ENCODE results near the gene NUP160.

DNA sequence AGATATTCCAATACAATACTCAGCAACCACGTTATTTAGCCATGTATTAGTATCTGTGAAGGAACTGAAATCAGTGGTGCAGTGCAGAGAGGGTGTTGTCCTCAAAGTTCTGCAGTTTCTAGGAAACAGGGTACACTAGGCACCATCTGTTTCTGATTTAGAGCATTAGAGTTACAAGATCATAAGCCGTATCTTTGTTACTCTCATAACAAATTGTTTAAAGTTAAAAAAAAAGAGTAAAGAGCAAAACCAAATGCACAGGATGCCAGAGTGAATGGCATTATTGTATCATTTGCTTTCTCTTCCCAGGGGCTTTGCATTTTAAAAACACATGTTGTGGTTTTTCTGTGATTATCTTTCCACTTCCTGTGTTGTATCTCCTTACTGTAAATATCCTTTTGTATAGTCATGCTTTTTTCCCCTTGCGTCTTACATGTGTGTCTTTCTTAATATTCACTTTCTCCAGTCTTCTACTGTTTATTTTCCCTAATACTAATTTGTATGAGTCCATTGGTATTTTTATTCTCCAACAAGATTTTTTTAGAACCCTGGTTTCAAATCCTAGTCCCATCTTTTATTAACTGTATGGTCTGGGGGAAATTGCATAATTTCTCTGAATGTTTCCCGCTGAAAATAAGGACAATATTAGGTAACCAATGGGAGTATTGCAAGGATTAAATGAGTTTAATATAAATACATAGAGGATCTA lies 15.2 kb upstream of the NUP160 start:
- TF ChIP-seq, protein P1, sequence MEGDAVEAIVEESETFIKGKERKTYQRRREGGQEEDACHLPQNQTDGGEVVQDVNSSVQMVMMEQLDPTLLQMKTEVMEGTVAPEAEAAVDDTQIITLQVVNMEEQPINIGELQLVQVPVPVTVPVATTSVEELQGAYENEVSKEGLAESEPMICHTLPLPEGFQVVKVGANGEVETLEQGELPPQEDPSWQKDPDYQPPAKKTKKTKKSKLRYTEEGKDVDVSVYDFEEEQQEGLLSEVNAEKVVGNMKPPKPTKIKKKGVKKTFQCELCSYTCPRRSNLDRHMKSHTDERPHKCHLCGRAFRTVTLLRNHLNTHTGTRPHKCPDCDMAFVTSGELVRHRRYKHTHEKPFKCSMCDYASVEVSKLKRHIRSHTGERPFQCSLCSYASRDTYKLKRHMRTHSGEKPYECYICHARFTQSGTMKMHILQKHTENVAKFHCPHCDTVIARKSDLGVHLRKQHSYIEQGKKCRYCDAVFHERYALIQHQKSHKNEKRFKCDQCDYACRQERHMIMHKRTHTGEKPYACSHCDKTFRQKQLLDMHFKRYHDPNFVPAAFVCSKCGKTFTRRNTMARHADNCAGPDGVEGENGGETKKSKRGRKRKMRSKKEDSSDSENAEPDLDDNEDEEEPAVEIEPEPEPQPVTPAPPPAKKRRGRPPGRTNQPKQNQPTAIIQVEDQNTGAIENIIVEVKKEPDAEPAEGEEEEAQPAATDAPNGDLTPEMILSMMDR (IDR thresholded peaks at IDR 0.05): no peak
- TF ChIP-seq POLR2AphosphoS5 (IDR thresholded peaks at IDR 0.05; ENCODE audit: insufficient read depth in 1 of 2, low read depth in 1 of 2) (no peak), POLR2A (IDR thresholded peaks at IDR 0.05) (no peak)

All from vagina (tissue), 2 donors.